ENCODE results near the gene LDLRAP1.
"Not testable (repeated sequence)": the region's sequence is repeated elsewhere in the genome, so short reads cannot be mapped to it uniquely, and the experiment has no call there.

The LDLRAP1 gene

DNA sequence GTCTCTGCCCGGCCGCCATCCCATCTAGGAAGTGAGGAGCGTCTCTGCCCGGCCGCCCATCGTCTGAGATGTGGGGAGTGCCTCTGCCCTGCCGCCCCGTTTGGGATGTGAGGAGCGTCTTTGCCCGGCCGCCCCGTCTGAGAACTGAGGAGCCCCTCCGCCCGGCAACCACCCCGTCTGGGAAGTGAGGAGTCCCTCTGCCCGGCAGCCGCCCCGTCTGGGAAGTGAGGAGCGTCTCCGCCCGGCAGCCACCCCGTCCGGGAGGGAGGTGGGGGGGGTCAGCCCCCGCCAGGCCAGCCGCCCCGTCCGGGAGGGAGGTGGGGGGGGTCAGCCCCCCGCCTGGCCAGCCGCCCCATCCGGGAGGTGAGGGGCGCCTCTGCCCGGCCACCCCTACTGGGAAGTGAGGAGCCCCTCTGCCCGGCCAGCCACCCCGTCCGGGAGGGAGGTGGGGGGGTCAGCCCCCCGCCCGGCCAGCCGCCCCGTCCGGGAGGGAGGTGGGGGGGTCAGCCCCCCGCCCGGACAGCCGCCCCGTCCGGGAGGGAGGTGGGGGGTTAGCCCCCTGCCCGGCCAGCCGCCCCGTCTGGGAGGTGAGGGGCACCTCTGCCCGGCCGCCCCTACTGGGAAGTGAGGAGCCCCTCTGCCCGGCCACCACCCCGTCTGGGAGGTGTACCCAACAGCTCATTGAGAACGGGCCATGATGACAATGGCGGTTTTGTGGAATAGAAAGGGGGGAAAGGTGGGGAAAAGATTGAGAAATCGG is 60.6 kb downstream of the LDLRAP1 start:
- H3K4me3 Mint-ChIP-seq: not testable (repeated sequence)

DNA sequence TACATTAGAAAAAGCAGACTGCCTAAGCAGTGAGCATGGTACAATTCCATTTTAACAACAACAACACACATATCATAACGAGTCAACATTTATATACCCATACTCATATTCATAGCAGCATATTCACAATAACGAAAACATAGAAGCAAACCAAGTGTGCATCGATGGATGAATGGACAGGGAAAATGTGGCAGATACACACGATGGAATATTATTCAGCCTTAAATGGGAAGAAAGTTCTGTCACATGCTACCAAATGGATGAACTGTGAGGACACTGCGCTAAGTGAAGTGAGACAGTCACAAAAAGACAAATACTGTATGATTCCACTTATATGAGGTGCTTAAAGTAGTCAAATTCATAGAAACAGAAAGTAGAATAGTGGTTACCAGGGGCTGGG is 63.7 kb downstream of the LDLRAP1 start:
- H3K36me3 Mint-ChIP-seq (ENCODE audit: low read depth): no peaks in the 10 kb centered on the region
- no peak overlapping the region for H3K4me3 Mint-ChIP-seq
- peaks cover 7% of the 10 kb centered on the region for H3K4me1 Mint-ChIP-seq (ENCODE audit: low read depth)
- no peak overlapping the region for H3K27ac Mint-ChIP-seq
- no peaks in the 10 kb centered on the region for H3K9me3 Mint-ChIP-seq
- peaks cover 35% of the 10 kb centered on the region for H3K27me3 Mint-ChIP-seq

More for the DNA sequence above, 60.6 kb downstream of the LDLRAP1 start:
- not testable (repeated sequence) for H3K4me1 Mint-ChIP-seq (ENCODE audit: low read depth); H3K36me3 Mint-ChIP-seq (ENCODE audit: low read depth); H3K9me3 Mint-ChIP-seq; H3K27ac Mint-ChIP-seq
- peaks cover 16% of the 10 kb centered on the region for H3K27me3 Mint-ChIP-seq

DNA sequence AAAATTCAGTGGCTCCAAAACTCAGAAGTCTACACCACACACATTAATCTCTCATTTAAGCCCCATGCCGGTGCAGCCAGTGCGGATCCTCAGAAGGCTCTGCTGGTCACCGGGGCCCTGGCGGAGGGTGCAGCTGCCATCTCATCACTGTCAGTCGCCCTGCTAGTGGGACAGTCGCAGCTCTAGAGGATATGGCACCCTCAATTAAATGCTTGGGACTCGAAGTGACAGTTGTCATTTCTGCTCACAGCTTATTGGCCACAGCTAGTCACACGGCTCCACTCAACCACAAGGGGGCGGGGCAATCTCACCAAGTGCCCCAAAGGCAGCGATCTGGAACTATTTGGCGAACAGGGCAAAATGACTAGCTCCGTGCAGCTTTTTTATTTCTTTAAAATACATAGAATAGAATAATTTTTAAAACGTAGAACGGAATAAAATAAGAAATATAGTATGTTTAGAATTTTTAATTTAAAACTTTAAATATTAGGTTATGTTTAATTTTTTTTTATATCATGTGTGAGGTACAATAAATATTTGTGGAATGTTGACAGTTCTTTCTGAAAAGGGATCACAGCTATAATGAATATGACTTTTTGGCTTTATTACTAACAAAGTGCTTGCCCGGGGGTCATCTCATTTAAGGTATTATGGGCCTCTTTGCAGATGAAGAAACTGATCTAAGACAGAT is 65.2 kb downstream of the LDLRAP1 start:
- no peak overlapping the region for H3K4me3 Mint-ChIP-seq
- no peaks in the 10 kb centered on the region for H3K36me3 Mint-ChIP-seq (ENCODE audit: low read depth)
- peaks cover 48% of the 10 kb centered on the region for H3K27me3 Mint-ChIP-seq
- H3K9me3 Mint-ChIP-seq: no peaks in the 10 kb centered on the region
- H3K4me1 Mint-ChIP-seq (ENCODE audit: low read depth): peaks cover 7% of the 10 kb centered on the region
- no peak overlapping the region for H3K27ac Mint-ChIP-seq

DNA sequence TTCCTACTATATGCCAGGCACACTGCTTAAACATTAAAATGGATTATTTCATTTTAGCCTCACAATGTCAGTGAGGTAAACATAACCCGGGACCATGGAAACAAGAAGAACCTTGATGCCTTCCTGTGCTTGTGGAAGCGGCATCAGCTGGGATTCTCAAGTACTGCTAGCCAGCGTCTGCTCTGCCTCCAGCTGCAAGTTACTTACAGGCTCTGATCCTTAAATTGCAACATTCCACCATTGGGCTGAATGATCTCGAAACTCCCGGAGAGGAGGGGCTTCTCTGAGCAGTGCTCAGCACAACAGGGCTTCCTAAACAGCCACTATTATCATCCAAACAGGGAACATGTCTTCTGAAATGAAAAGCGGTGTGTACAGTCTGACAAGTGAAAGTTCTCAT is 66.5 kb downstream of the LDLRAP1 start:
- H3K4me3 Mint-ChIP-seq: no peak overlapping the region
- no peaks in the 10 kb centered on the region for H3K9me3 Mint-ChIP-seq
- H3K27ac Mint-ChIP-seq: no peak overlapping the region
- H3K36me3 Mint-ChIP-seq (ENCODE audit: low read depth): no peaks in the 10 kb centered on the region
- peaks cover 16% of the 10 kb centered on the region for H3K4me1 Mint-ChIP-seq (ENCODE audit: low read depth)
- H3K27me3 Mint-ChIP-seq: peaks cover 54% of the 10 kb centered on the region

DNA sequence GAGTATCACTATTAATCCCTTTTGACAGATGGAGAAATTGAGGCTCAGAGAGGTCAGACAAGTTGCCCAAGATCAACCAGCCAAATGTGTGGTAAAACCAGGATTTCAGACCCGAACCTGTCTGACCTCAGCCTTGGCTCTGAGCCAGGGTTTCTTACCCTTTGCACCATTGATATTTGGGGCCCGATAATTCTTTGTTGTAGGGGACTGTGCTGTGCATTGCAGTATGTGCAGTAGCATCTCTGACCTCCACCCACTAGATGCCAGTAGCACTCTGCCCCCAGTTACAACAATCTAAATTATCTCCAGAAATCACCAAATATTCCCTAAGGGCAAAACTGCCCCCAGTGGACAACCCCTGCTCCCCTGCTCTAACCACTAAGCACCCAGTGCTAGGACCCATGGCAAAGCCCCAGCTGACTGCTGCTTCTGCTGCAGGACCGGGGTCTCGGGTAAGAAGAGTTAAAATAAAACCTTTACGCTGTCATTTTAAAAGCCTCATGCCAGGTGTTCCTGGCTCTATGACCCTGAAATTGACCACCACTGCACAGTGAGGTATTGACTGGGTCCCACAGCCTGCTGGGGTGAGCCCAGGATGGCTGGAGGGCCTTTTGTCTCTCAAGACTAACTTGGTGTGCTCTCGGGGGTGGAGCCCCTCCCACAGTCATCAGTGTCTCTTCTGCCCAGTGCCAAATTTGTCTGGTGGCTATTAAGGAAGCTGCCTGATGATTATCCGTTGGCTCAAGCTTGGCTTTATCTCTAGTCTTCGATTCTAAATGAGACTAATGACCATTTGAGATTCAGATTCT is 67.6 kb downstream of the LDLRAP1 start:
- H3K27me3 Mint-ChIP-seq: peaks cover 56% of the 10 kb centered on the region
- H3K9me3 Mint-ChIP-seq: no peaks in the 10 kb centered on the region
- no peak overlapping the region for H3K27ac Mint-ChIP-seq
- no peaks in the 10 kb centered on the region for H3K36me3 Mint-ChIP-seq (ENCODE audit: low read depth)
- H3K4me1 Mint-ChIP-seq (ENCODE audit: low read depth): peaks cover 27% of the 10 kb centered on the region
- no peak overlapping the region for H3K4me3 Mint-ChIP-seq

DNA sequence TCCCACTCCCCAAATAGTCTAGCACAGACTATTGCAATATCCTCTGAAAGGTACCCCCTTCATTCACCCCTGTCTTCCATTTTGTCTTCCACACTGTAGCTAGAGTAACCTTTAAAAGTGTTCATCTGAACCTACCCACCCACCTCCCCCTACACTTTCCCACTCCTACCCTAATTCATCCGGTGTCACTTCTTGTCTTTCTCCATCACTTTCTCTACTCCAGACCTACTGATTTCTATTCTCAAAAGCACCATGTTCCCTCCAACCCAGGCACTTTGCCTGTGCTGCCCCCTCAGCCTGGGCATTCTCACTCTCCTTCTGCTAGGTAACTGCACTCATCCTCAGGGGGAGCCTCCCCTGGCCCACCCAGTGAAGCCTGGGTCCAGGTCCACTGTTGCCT is 68.4 kb downstream of the LDLRAP1 start:
- no peak overlapping the region for H3K27ac Mint-ChIP-seq
- peaks cover 27% of the 10 kb centered on the region for H3K4me1 Mint-ChIP-seq (ENCODE audit: low read depth)
- H3K27me3 Mint-ChIP-seq: peaks cover 51% of the 10 kb centered on the region
- H3K36me3 Mint-ChIP-seq (ENCODE audit: low read depth): no peaks in the 10 kb centered on the region
- H3K9me3 Mint-ChIP-seq: no peaks in the 10 kb centered on the region
- H3K4me3 Mint-ChIP-seq: no peak overlapping the region

DNA sequence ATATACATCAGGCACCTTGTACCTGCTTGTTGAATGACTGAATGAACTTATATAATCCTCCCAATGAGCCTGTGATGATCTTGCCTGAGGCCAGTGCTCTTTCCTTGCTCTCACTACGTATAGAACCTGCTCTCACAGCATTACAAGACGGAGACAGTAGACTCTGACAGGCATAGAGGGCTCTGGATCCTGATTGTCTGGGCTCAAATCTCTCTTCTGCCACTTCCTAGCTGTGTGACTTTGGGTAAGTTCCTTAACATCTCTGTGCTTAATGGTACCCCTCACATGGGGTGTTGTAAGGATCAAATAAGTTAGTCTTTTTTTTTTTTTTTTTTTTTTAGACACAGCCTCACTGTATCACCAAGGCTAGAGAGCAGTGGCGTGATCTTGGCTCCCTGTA is 69.0 kb downstream of the LDLRAP1 start:
- Mint-ChIP-seq H3K27ac (no peak overlapping the region), H3K4me1 (ENCODE audit: low read depth) (peaks cover 24% of the 10 kb centered on the region), H3K27me3 (peaks cover 50% of the 10 kb centered on the region), H3K9me3 (no peaks in the 10 kb centered on the region), H3K4me3 (no peak overlapping the region), H3K36me3 (ENCODE audit: low read depth) (no peaks in the 10 kb centered on the region)

DNA sequence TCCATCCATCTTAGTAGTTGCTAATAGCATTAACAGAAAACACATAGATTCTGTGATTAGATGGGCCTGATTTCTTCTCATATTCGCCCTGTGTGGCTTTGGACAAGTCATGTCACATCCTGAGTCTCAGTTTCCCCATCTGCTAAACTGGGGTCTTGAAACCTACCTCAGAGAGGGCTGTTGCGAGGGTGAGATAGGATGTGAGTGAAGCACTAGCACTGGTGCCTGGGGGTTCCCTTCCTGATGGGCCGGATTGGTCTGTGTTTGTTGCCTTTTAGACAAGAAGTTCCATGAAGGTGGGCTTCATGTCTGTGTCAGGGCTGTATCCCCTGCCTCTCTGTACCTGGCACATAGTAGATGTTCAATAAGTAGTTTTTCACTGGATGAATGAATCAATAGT is 69.7 kb downstream of the LDLRAP1 start:
- Mint-ChIP-seq H3K9me3 (no peaks in the 10 kb centered on the region), H3K27me3 (peaks cover 50% of the 10 kb centered on the region), H3K4me3 (no peak overlapping the region), H3K27ac (no peak overlapping the region), H3K4me1 (ENCODE audit: low read depth) (peaks cover 24% of the 10 kb centered on the region), H3K36me3 (ENCODE audit: low read depth) (no peaks in the 10 kb centered on the region)

DNA sequence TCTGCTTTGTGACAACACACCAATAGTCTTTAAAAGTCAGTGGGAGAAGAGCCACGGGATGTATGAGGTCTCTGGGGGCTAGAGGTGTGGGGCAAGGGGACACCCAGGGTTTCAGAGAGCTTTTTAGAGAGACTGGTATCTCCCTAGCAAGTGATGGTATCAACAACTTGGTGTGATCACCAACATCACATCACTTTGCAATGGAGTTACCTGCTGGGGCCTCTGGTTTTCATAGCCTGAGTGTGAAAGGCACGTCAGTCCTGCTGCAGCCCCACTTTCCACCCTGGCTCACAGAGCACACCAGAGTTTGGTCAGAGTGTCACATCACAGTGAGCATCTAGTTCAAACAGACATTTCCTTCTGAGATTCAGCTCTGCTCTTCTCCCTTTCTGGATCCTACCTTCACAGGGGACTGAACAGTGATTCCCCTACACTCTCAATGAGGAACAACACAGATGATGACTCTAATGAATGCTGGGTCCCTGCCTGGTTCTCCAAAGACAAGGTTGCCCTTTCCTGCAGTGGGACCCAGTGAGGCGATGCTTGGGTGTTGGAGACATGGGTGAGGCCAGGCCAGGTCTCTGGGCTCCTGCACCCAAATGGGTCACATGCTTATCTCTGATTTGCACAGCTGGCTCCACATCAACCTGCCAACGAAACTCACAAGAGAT is 71.2 kb downstream of the LDLRAP1 start:
- peaks cover 36% of the 10 kb centered on the region for H3K4me1 Mint-ChIP-seq (ENCODE audit: low read depth)
- peaks cover 58% of the 10 kb centered on the region for H3K27me3 Mint-ChIP-seq
- H3K4me3 Mint-ChIP-seq: no peak overlapping the region
- peak overlapping the region; percentile 22 for H3K27ac Mint-ChIP-seq
- H3K36me3 Mint-ChIP-seq (ENCODE audit: low read depth): no peaks in the 10 kb centered on the region
- H3K9me3 Mint-ChIP-seq: no peaks in the 10 kb centered on the region

DNA sequence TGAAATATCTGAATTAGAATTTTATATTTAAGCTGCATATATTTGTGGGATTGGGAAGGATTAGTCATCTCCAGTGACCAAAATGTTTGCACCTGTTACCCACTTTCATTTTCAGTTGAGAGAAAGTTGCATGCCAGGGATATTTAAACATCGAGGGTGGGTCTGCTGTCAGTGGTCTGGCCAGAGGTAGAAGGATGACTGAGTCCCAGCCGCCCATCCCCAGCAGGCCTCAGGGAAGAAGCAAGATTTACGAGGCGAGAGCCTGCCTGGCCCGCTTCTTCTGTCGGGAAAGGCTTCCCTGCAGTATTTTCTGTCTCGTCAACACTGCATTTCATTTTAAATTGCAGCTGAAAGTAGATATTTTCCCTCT is 71.8 kb downstream of the LDLRAP1 start:
- Mint-ChIP-seq H3K9me3 (no peaks in the 10 kb centered on the region), H3K4me1 (ENCODE audit: low read depth) (peaks cover 41% of the 10 kb centered on the region), H3K27ac (peak overlapping the region; percentile 19), H3K4me3 (peak overlapping the region; percentile 38), H3K36me3 (ENCODE audit: low read depth) (no peaks in the 10 kb centered on the region), H3K27me3 (peaks cover 59% of the 10 kb centered on the region)

DNA sequence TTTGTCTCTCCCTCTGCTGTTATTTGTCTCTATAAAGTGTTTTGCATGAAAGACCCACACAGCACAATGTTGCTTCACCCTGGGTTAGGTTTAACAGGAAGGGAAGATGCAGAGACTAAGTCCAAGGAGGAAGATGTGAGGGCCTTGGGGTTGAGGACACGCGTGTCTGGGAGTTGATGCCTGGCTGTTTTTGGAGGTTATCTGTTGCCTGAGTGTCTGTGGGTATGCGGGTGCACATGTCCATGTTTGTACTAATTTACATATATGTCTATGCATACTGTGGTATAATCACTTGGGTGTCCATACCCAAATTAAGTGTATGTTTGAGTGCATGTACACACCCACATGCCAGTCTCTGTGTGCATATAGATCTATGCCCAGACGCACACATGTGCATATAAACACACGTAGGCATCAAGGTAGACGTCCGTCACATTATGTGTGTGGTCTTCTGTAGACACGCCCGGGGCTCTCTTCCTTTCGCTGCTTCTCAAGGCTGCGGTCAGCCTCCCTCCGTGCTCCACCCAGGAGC is 72.2 kb downstream of the LDLRAP1 start:
- Mint-ChIP-seq H3K36me3 (ENCODE audit: low read depth) (no peaks in the 10 kb centered on the region), H3K27me3 (peaks cover 59% of the 10 kb centered on the region), H3K27ac (peak overlapping the region; percentile 19), H3K4me3 (peak overlapping the region; percentile 64), H3K9me3 (no peaks in the 10 kb centered on the region), H3K4me1 (ENCODE audit: low read depth) (peaks cover 46% of the 10 kb centered on the region)

DNA sequence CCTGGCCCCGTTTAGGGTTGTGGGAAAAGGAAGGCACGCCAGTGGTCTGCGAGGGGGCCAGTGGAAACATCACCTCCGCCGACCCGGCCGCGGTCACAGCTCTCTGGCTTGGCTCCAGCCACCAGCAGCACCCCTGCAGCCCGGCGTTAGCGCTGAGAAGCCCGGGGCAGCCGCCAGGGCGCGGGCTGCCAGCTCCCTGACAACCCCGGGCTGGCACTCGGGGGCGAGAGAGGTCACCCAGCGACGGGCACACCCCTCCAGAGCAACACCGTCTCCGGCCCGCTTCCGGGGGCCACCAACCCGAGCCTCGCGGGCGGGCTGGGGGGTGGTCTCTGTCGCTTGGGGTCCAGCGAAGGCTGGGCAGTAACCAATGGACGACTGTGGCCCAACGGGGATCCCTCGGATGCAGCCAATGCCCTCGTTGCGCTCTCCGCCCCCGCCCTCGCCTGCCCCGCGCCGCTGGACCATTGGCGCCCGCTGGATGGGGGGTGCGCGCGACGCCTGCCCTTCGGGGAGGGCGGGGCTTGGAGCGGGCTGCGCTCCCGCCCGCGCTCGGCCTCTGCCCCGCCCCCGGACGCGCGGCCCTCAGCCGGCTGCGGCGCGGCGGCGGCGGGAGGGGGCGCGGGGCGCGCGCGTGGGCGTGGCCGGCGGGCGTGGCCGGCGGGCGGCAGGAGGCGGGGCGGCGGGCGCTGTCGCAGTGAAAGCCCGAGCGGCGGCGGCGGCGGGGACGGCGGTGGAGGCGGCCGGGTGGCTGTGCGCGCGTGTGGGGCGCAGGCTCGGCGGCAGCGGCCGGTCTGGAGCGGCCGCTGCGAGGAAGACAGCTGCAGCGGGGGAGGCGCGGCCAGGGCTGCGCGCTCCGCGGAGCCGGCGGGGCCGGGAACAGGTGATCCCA is 72.9 kb downstream of the LDLRAP1 start, which contains the start of gene MAN1C1:
MAN1C1 (plus strand) TSS at position 697 of the 892 bp plus-strand sequence. CDS start 1,007 bp downstream, outside the sequence.
- Mint-ChIP-seq H3K27me3 (peaks cover 62% of the 10 kb centered on the region), H3K27ac (peak within 1 kb of the TSS; percentile 19), H3K4me3 (peak within 1 kb of the TSS; percentile 64), H3K4me1 (ENCODE audit: low read depth) (peaks cover 53% of the 10 kb centered on the region), H3K36me3 (ENCODE audit: low read depth) (no peaks in the 10 kb centered on the region), H3K9me3 (no peaks in the 10 kb centered on the region)

DNA sequence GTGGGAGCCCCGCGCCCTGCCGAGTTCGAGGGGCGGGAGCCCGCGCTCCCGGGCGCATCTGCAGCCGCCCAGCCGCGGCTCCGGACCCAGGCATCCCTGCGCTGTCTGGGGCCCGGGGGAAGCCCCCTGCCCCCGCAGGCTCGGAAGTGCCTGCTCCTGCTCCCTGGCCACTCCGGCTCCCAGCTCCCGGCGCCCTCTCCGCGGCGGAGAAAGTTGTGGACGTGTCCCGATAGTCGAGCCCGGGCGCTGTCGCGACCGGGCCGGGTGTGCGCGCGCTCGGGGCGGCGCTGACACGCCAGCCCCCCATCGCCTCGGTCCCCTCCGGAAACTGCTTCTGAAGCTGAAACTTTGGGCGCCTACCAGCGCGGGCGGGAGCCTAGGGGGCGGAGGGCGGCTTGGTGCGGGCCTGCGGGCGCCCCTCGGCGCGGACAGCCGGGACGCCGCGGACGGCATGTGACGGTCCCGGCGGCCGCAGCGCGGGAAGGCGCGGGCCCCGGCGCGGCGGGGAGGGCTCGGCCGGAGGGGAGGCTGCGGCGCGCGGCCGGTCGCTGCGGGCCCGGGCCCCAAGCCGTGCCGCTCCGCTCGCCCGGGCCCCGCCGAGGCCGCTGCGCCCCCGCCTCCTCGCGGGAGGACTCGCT is 73.7 kb downstream of the LDLRAP1 start:
- Mint-ChIP-seq H3K27me3 (peaks cover 60% of the 10 kb centered on the region), H3K4me3 (no peak overlapping the region), H3K27ac (no peak overlapping the region), H3K36me3 (ENCODE audit: low read depth) (no peaks in the 10 kb centered on the region), H3K9me3 (no peaks in the 10 kb centered on the region), H3K4me1 (ENCODE audit: low read depth) (peaks cover 61% of the 10 kb centered on the region)
